Ishikawa (cell line): ENCODE results near the gene TECPR2.

ENCODE experiments used
- CEBPB ChIP-seq: IDR thresholded peaks from 2 replicates; pipeline ENCODE4 v1.6.1; 2012
- RAD21 ChIP-seq: IDR thresholded peaks from 2 replicates; pipeline ENCODE4 v1.6.1; 2012; ENCODE audit warnings: low read depth
- TEAD4 ChIP-seq: IDR thresholded peaks from 2 replicates; pipeline ENCODE4 v1.6.1; 2012
- YY1 ChIP-seq: IDR thresholded peaks from 2 replicates; pipeline ENCODE4 v1.6.1; 2012; ENCODE audit warnings: low read depth
- TF ChIP-seq, protein P1 (sequence below): IDR thresholded peaks from 2 replicates; pipeline ENCODE4 v1.6.1; 2012; ENCODE audit warnings: low read depth, mild to moderate bottlenecking
- TF ChIP-seq, protein P2 (sequence below): IDR thresholded peaks from 2 replicates; pipeline ENCODE4 v1.6.1; 2012

DNA sequence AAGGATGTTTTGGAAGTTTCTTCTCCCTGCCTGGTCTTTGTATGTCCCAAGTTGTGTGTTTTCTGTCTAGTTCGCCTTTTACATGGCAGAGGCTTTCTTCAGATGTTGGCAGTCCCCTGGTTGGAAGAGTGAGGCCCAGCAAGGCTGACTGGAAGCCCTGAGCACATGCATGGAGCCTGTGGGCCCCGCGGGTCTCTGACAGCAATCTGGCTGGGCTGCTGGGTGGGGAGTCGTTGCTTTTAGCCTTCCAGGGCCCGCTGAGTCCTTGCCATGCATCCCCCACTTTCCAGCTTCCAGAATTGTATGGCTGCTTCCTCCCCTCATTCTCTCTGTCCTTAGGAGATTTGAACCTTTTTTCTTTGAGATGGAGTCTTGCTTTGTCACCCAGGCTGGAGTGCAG is 121.6 kb downstream of the TECPR2 start:
- TF ChIP-seq RAD21 = no peak
- TF ChIP-seq TEAD4 = no peak
- no peak for TF ChIP-seq CEBPB
- TF ChIP-seq, protein P1, sequence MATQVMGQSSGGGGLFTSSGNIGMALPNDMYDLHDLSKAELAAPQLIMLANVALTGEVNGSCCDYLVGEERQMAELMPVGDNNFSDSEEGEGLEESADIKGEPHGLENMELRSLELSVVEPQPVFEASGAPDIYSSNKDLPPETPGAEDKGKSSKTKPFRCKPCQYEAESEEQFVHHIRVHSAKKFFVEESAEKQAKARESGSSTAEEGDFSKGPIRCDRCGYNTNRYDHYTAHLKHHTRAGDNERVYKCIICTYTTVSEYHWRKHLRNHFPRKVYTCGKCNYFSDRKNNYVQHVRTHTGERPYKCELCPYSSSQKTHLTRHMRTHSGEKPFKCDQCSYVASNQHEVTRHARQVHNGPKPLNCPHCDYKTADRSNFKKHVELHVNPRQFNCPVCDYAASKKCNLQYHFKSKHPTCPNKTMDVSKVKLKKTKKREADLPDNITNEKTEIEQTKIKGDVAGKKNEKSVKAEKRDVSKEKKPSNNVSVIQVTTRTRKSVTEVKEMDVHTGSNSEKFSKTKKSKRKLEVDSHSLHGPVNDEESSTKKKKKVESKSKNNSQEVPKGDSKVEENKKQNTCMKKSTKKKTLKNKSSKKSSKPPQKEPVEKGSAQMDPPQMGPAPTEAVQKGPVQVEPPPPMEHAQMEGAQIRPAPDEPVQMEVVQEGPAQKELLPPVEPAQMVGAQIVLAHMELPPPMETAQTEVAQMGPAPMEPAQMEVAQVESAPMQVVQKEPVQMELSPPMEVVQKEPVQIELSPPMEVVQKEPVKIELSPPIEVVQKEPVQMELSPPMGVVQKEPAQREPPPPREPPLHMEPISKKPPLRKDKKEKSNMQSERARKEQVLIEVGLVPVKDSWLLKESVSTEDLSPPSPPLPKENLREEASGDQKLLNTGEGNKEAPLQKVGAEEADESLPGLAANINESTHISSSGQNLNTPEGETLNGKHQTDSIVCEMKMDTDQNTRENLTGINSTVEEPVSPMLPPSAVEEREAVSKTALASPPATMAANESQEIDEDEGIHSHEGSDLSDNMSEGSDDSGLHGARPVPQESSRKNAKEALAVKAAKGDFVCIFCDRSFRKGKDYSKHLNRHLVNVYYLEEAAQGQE = no peak
- TF ChIP-seq, protein P2, sequence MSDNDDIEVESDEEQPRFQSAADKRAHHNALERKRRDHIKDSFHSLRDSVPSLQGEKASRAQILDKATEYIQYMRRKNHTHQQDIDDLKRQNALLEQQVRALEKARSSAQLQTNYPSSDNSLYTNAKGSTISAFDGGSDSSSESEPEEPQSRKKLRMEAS = no peak
- no peak for TF ChIP-seq YY1
